ENCODE data around the gene PDZK1IP1. TPM values are rescaled to one million over a fixed set of nuclear protein-coding genes. Genes with fewer than 3 reads are reported as not detected.

The PDZK1IP1 gene
- total RNA-seq, 1 experiment from 2014 or later: not detected

DNA sequence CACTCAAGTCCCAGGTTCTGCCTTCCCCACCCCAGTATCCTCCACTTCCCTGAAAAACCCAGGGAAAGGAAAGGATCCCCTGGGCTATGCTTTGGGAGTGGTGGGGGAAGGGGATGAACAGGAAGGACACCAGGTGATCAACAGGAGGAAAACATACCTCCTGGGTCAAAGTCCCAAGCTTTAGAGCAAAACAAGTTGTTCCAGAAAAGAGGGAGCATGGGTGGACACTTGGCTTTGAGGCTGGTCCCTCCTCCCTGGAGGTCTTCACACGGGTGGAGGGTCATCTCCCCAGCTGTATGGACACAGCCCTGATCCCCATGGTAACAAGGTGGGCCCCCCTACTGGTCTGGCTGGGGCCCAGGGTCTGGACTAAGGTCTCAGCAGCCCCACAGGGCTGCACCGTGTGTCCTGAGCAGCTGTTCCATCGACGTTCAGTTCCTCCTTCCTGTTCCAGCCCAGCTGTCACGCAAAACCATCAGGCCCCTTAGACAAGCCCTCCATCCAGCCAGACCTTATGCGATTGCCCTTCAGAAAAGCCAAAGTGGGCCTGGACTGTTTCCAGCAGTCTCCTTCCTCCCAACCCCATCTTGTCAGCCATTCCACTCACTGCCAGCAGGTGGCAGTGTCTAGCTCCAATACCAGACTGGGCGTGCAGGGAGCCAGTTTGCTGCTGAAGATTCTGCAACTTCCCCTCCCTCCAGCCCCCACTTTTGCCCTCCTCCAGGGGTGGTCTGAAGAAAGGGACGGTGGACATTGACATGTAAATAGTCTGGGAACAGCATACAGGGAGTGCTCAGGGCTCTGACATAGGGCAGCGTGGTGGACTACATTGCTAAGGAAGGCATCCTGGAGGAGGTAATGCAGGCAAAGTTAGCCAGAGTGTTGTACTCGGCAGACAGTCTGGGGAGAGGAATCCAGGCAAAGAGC is 2.9 kb upstream of the PDZK1IP1 start:
- peaks cover 3 to 19% of the 10 kb centered on the region in 2 experiments; a peak in 3 of 4 replicates for H3K4me1 ChIP-seq (ENCODE audit: control insufficient read depth in 1 of 2, insufficient read depth in 2 of 2, low read length in 2 of 2)

More for the DNA sequence above, 2.9 kb upstream of the PDZK1IP1 start:
- ChIA-PET POLR2A (no interaction called here), RAD21 (ENCODE audit: low non-redundant PET in 1 of 2, low total read pairs in 2 of 2, uncharacterized antibody in 2 of 2, unreplicated experiment in 2 of 2) (interaction anchor here (1.0 to 1.1 kb wide), 3 partner anchors 71 to 196 kb away, joined by 3 to 4 read pairs (median 3); no protein-coding TSS in a partner anchor), CTCF (interaction anchor here (1.0 to 4.5 kb wide), 10 partner anchors 9 to 533 kb away, joined by 3 to 31 read pairs (median 8); partner anchors contain the start of genes CMPK1 and FOXD2)
- no peaks in the 10 kb centered on the region for H3K9me2 ChIP-seq (ENCODE audit: insufficient read depth)
- no peaks in the 10 kb centered on the region for H4K20me1 ChIP-seq (ENCODE audit: insufficient read depth)
- H3K4me2 ChIP-seq (ENCODE audit: low read length): peak overlapping the region; percentile 42
- intact Hi-C loops (cut with micrococcal nuclease): loop anchor here (1.0 to 5.0 kb wide), 3 partner anchors 70 to 535 kb away; no protein-coding TSS in a partner anchor
- no peaks in the 10 kb centered on the region for H3K27me3 ChIP-seq (ENCODE audit: insufficient read depth, low read length)
- no peak overlapping the region for H3K4me3 ChIP-seq (replicated peaks in 1 of 2; ENCODE audit: low read depth in 1 of 2, low read length in 2 of 2)
- H3K27ac ChIP-seq (ENCODE audit: low read depth, low read length): no peak overlapping the region
- BruUV-seq (replicated peaks): no TSS peak
- ATAC-seq (peak; percentile 85), DNase-seq (ENCODE audit: low read depth, low spot score) (peak; percentile 42)
- no peaks in the 10 kb centered on the region for H3K9me3 ChIP-seq (ENCODE audit: control insufficient read depth in 1 of 2, insufficient read depth in 1 of 2, low read depth in 1 of 2, low read length in 2 of 2)
- no peak overlapping the region for H3K9ac ChIP-seq (ENCODE audit: low read length)
- H3K79me2 ChIP-seq (ENCODE audit: insufficient read depth, low read length): no peaks in the 10 kb centered on the region
- H2AFZ ChIP-seq (ENCODE audit: low read depth, low read length, poor library complexity, severe bottlenecking): peak overlapping the region; percentile 93
- TF ChIP-seq POLR2AphosphoS5 (IDR thresholded peaks at IDR 0.05; ENCODE audit: low read depth, low read length) (no peak), EZH2phosphoT487 (IDR thresholded peaks at IDR 0.05; ENCODE audit: borderline replicate concordance) (no peak), YY1 (IDR thresholded peaks at IDR 0.05; ENCODE audit: extremely low read depth, insufficient replicate concordance, low read depth, low read length) (peak; percentile 38), TCF7L2 (IDR thresholded peaks at IDR 0.05; ENCODE audit: borderline replicate concordance, extremely low read depth, insufficient read depth, insufficient read length) (no peak), ZNF274 (IDR thresholded peaks at IDR 0.05; ENCODE audit: low read depth, low read length) (no peak), RAD21 (IDR thresholded peaks at IDR 0.05; ENCODE audit: low read depth) (peak; percentile 85), ZBTB33 (IDR thresholded peaks at IDR 0.05; ENCODE audit: extremely low read depth, insufficient replicate concordance, low read length) (no peak), MAX (IDR thresholded peaks at IDR 0.05) (no peak), ZFX (IDR thresholded peaks at IDR 0.05) (no peak)
- TF ChIP-seq, protein P1, sequence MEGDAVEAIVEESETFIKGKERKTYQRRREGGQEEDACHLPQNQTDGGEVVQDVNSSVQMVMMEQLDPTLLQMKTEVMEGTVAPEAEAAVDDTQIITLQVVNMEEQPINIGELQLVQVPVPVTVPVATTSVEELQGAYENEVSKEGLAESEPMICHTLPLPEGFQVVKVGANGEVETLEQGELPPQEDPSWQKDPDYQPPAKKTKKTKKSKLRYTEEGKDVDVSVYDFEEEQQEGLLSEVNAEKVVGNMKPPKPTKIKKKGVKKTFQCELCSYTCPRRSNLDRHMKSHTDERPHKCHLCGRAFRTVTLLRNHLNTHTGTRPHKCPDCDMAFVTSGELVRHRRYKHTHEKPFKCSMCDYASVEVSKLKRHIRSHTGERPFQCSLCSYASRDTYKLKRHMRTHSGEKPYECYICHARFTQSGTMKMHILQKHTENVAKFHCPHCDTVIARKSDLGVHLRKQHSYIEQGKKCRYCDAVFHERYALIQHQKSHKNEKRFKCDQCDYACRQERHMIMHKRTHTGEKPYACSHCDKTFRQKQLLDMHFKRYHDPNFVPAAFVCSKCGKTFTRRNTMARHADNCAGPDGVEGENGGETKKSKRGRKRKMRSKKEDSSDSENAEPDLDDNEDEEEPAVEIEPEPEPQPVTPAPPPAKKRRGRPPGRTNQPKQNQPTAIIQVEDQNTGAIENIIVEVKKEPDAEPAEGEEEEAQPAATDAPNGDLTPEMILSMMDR (IDR thresholded peaks at IDR 0.05 in 2 of 3, conservative IDR thresholded peaks at IDR 0.05 in 1 of 3; ENCODE audit: borderline replicate concordance in 1 of 3, insufficient read depth in 1 of 3, low read depth in 2 of 3, low read length in 2 of 3): peak; percentile 76 to 99 (median 98)
- H3K36me3 ChIP-seq (ENCODE audit: control insufficient read depth in 1 of 2, insufficient read depth in 2 of 2, low read length in 2 of 2): no peaks in the 10 kb centered on the region

Data from HCT116 (cell line).